HG03571 (cell line): ENCODE measurements around the gene C16orf96.

Source experiments
- ATAC-seq: cut with Tn5 transposase; IDR thresholded peaks from one replicate; pipeline ENCODE4 v1.9.1; 2021; ENCODE audit not compliant: unreplicated experiment

C16orf96 gene

GRCh38 chr16:4599037-4599436 lies 42.9 kb downstream of the C16orf96 start:
- ATAC-seq = no peak

GRCh38 chr16:4599545-4599944 lies 43.4 kb downstream of the C16orf96 start:
- no peak for ATAC-seq

- no peak for ATAC-seq
These were observed 45.1 kb downstream of the C16orf96 start for GRCh38 chr16:4601036-4601863.

GRCh38 chr16:4601864-4602186 lies 45.7 kb downstream of the C16orf96 start:
- ATAC-seq = no peak

GRCh38 chr16:4602331-4602730 lies 46.2 kb downstream of the C16orf96 start:
- no peak for ATAC-seq

- ATAC-seq = no peak
These were observed 47.6 kb downstream of the C16orf96 start for GRCh38 chr16:4603624-4604170.

DNA sequence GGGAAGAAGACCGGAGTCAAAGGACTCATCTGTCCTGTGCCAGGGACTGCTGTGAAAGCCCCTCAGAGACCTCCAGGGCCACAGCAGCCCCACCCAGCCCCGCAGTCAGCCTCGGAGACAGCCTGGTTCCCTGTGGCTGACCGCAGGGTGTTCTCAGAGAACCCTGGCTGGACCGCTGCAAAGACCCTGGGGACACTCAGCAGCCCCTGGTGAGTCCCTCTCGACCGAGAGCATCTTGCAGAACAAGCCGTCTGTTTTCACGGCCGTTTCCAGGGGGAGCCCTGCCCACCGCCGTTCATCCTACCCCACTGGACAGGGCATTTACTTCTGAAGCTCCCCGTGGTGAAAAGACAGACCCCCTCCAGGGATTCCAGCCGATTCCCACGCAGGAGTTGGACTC lies 48.3 kb downstream of the C16orf96 start:
- ATAC-seq = no peak

DNA sequence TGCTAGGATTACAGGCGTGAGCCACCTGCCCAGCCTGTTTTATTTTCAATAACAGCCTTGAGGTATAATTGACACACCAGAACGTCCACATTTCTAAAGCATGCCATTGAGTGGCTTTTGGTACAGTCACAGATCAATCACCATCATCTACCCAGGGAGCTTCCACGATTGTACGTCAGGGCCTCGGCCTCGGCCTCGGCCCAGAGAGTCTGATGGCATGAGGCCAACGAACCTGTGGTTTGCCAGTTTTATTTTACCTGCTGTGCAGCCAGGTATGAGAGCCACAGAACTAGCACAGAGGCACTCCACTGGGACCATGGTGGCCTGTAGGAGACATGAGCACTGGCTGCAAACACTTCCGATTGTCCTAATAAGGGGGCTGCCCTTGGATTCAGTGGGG lies 50.2 kb downstream of the C16orf96 start:
- ATAC-seq = no peak

GRCh38 chr16:4607841-4608703 lies 51.9 kb downstream of the C16orf96 start:
- no peak for ATAC-seq

DNA sequence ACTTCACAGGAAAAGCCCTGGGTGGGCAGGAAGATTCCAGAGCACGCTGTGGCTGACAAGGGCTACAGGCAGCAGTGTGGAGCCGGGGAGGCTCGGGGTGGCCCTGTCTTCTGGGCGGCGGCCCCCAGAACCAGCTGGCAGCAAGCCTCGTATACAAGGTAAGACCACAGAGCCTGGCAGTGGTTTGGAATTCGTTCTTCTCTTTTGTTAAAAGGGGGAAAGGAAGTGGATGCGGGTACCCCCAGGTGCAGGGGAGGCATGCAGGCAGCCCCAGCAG lies 52.5 kb downstream of the C16orf96 start:
- no peak for ATAC-seq

GRCh38 chr16:4609200-4610010 lies 53.3 kb downstream of the C16orf96 start:
- no peak for ATAC-seq

- ATAC-seq = no peak
These were observed 54.2 kb downstream of the C16orf96 start for GRCh38 chr16:4610011-4611005.

- ATAC-seq = no peak
These were observed 55.3 kb downstream of the C16orf96 start for GRCh38 chr16:4611337-4612021.

DNA sequence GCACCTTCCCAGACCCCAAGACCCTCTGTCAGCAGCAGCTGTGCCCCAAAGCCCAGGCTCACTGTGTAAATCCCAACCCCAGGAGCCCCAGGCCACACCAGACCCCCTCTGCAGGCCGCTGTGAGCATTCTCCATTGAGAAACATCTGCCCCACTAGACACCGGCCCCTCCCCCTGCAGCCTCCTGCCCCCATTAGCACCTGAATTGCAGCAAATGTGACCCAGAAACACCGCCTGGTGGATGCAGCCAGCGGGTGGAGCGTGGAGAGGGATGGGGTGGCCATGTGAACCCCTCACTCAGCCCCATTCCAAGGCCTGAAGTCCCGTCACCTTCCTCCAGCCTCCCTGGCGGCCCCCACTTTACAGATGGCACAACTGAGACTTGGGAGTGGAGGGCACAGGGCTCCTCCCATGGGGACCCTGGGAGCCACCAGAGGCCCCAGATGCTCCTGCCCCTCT lies 56.4 kb downstream of the C16orf96 start:
- no peak for ATAC-seq

GRCh38 chr16:4612977-4613635 lies 57.0 kb downstream of the C16orf96 start:
- ATAC-seq = no peak

GRCh38 chr16:4613636-4614570 lies 57.8 kb downstream of the C16orf96 start:
- no peak for ATAC-seq

DNA sequence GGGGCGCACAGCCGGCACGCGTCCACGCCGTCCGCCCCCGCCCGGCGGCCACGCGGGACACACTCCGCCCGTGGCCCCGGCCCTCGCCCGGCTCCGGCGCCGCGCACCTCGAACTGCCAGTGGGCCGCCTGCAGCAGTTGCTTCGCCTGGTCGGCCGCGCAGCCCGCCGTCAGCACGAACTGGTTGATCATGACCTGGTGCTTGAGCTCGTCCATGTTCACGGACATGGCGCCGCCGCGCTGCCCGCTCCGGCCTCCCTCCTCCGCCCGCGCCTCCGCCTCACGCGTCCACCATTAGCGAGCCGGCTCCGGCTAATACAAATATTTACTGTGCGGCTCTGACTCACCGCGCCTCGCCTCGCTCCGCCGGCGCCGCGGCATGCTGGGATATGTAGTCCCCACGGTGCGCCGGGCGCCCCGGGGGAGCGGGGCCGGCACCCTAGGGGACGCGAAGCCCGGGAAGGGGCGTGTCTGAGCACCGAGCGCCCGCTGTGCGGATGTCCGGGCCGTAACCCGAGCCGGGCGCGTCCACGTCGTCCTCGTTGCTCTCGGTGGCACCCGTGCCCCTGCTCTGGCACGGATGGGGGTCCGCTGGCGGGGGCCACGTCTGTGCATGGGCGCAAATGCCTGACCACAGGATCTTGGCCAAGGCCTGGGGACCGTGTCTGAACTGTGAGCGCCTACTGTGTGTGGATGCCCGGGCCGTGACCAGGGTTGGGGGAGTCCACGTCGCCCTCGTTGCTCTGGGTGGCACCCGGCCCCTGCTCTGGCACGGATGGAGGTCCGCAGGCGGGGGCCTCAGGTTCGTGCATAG lies 58.6 kb downstream of the C16orf96 start, which contains the start of gene UBALD1:
Gene UBALD1 (minus strand): TSS at position 318 of the 813 bp plus-strand sequence. CDS start 91 bp downstream, at position 227.
- ATAC-seq = peak; percentile 56
